Calu3 (cell line): ENCODE data around the gene WNT7B. TPM values are rescaled to one million over a fixed set of nuclear protein-coding genes. Genes with fewer than 3 reads are reported as not detected.

Experiments used
- BruUV-seq: library from RNA; stranded (reverse); fragments of 400-500 nt; replicated peaks from 2 replicates; lab custom pipeline; 2021; lab: Mats Ljungman, UMichigan
- CTCF ChIA-PET: fragments of 300-600 bp; sonication (Branson Sonifier 250); formaldehyde crosslinking; loops from one replicate; lab custom pipeline; 2022; ENCODE audit warnings: antibody characterized with exemption; lab: Charles Lee
- DNase-seq: peaks from one replicate; pipeline ENCODE4 v3.0.0; 2022
- H3K27ac Mint-ChIP-seq: one replicate; pipeline ENCODE4 v1.8.0; 2022; ENCODE audit warnings: mixed read lengths; ENCODE audit not compliant: unreplicated experiment
- H3K27me3 Mint-ChIP-seq: one replicate; pipeline ENCODE4 v1.8.0; 2022; ENCODE audit warnings: mixed read lengths; ENCODE audit not compliant: unreplicated experiment
- H3K36me3 Mint-ChIP-seq: one replicate; pipeline ENCODE4 v1.8.0; 2022; ENCODE audit warnings: mild to moderate bottlenecking, moderate library complexity, mixed read lengths; ENCODE audit not compliant: insufficient read depth, unreplicated experiment
- H3K4me1 Mint-ChIP-seq: one replicate; pipeline ENCODE4 v1.8.0; 2022; ENCODE audit warnings: mild to moderate bottlenecking, low read depth, mixed read lengths; ENCODE audit not compliant: unreplicated experiment
- H3K4me3 Mint-ChIP-seq: one replicate; pipeline ENCODE4 v1.8.0; 2022; ENCODE audit warnings: mild to moderate bottlenecking, low read depth, moderate library complexity, mixed read lengths; ENCODE audit not compliant: unreplicated experiment
- H3K9me3 Mint-ChIP-seq: one replicate; pipeline ENCODE4 v1.8.0; 2022; ENCODE audit warnings: low read depth, mixed read lengths; ENCODE audit not compliant: unreplicated experiment
- CTCF ChIP-seq: fragments of 200-600 bp; IDR thresholded peaks from one replicate; pipeline ENCODE4 v1.8.0; 2022; ENCODE audit warnings: antibody characterized with exemption; ENCODE audit not compliant: unreplicated experiment
- intact Hi-C: fragments of 100-400 bp; cut with micrococcal nuclease; formaldehyde crosslinking; loops from one replicate; pipeline ENCODE4 v1.10.0; 2022; ENCODE audit not compliant: unreplicated experiment
- total RNA-seq: library from RNA; stranded (reverse); gene quantifications from 2 replicates; pipeline ENCODE4 v1.2.3, GENCODE V29; 2022

Gene WNT7B
- total RNA-seq, 1 experiment from 2014 or later: 100.0 TPM

GRCh38 chr22:45946805-45947600 lies 30.0 kb downstream of the WNT7B start:
- H3K9me3 Mint-ChIP-seq: no peaks in the 10 kb centered on the region
- DNase-seq: no peak
- H3K27me3 Mint-ChIP-seq: no peaks in the 10 kb centered on the region
- CTCF ChIA-PET: interaction anchor here (0.6 kb wide), 1 partner anchor 83 kb away, joined by 13 read pairs; no protein-coding TSS in a partner anchor
- TF ChIP-seq CTCF: no peak
- H3K36me3 Mint-ChIP-seq: peaks cover 62% of the 10 kb centered on the region
- H3K27ac Mint-ChIP-seq: peak overlapping the region; percentile 46
- intact Hi-C loops: no loop called here
- no TSS peak for BruUV-seq
- no peak overlapping the region for H3K4me3 Mint-ChIP-seq
- peaks cover 16% of the 10 kb centered on the region for H3K4me1 Mint-ChIP-seq

GRCh38 chr22:45945621-45946106 lies 31.3 kb downstream of the WNT7B start:
- Mint-ChIP-seq H3K9me3 (no peaks in the 10 kb centered on the region), H3K27me3 (no peaks in the 10 kb centered on the region), H3K27ac (no peak overlapping the region), H3K4me1 (peaks cover 16% of the 10 kb centered on the region), H3K36me3 (peaks cover 63% of the 10 kb centered on the region), H3K4me3 (no peak overlapping the region)
- no peak for TF ChIP-seq CTCF
- intact Hi-C loops: no loop called here
- CTCF ChIA-PET: no interaction called here
- no peak for DNase-seq
- no TSS peak for BruUV-seq

- Mint-ChIP-seq H3K27me3 (no peaks in the 10 kb centered on the region), H3K9me3 (no peaks in the 10 kb centered on the region), H3K4me1 (peaks cover 9% of the 10 kb centered on the region), H3K36me3 (peaks cover 58% of the 10 kb centered on the region), H3K4me3 (no peak overlapping the region), H3K27ac (no peak overlapping the region)
- DNase-seq: no peak
- intact Hi-C loops: no loop called here
- no peak for TF ChIP-seq CTCF
- no TSS peak for BruUV-seq
- CTCF ChIA-PET: no interaction called here
Measured at GRCh38 chr22:45942787-45943493, 34.0 kb downstream of the WNT7B start.

- H3K27ac Mint-ChIP-seq: no peak overlapping the region
- no peaks in the 10 kb centered on the region for H3K27me3 Mint-ChIP-seq
- CTCF ChIA-PET: no interaction called here
- intact Hi-C loops: no loop called here
- no peaks in the 10 kb centered on the region for H3K9me3 Mint-ChIP-seq
- no peak for TF ChIP-seq CTCF
- peaks cover 5% of the 10 kb centered on the region for H3K4me1 Mint-ChIP-seq
- no peak for DNase-seq
- H3K4me3 Mint-ChIP-seq: no peak overlapping the region
- no TSS peak for BruUV-seq
- H3K36me3 Mint-ChIP-seq: peaks cover 60% of the 10 kb centered on the region
Measured at GRCh38 chr22:45942344-45942743, 34.6 kb downstream of the WNT7B start.
